ENCODE data around the gene IL3. TPM values are rescaled to one million over a fixed set of nuclear protein-coding genes. Genes with fewer than 3 reads are reported as not detected.

IL3 gene
- total and polyA plus RNA-seq, 9 of the 15 experiments (the other 6 are each of a cell fraction or from before 2014, with no cell fraction given) = not detected

GRCh38 chr5:132096904-132097303 is 36.4 kb downstream of the IL3 start:
- ATAC-seq (no peak), DNase-seq (ENCODE audit: extremely low read depth in 1 of 4, low spot score in 3 of 4) (no peak), FAIRE-seq (peak; percentile 6)
- Histone ChIP-seq H4K20me1 (replicated peaks; ENCODE audit: control insufficient read depth, insufficient read depth, low read length) (no peaks in the 10 kb centered on the region), H3K4me2 (ENCODE audit: insufficient read depth, low read length) (no peak overlapping the region), H3K9me1 (ENCODE audit: control insufficient read depth, insufficient read depth, low read length) (no peaks in the 10 kb centered on the region), H3K4me3 (no peak overlapping the region), H3K9ac (ENCODE audit: insufficient read depth in 1 of 2, low read depth in 2 of 2, low read length in 2 of 2) (no peak overlapping the region), H3K27me3 (ENCODE audit: control insufficient read depth in 2 of 2, insufficient read depth in 2 of 2, low read length in 2 of 2) (no peaks in the 10 kb centered on the region), H2AFZ (ENCODE audit: low read depth, low read length) (no peak overlapping the region), H3K27ac (ENCODE audit: extremely low read depth, low read depth, low read length) (no peak overlapping the region), H3K4me1 (replicated peaks in 1 of 2; ENCODE audit: control insufficient read depth in 2 of 2, insufficient read depth in 2 of 2, low read length in 2 of 2) (peaks cover 21 to 43% of the 10 kb centered on the region in 2 experiments), H3K79me2 (ENCODE audit: control insufficient read depth, insufficient read depth, low read length) (no peaks in the 10 kb centered on the region; the same call in 2 of the 3 replicates), H3K9me3 (replicated peaks; ENCODE audit: control insufficient read depth, insufficient read depth, low read depth, low read length) (no peaks in the 10 kb centered on the region), H3K36me3 (ENCODE audit: control insufficient read depth, insufficient read depth, low read length) (no peaks in the 10 kb centered on the region)
- ChIA-PET CTCF (ENCODE audit: low intra/inter-chr PET ratio) (no interaction called here), POLR2A (interaction anchor here (0.6 to 1.2 kb wide), 2 partner anchors 11 to 17 kb away, joined by 4 to 5 read pairs; no protein-coding TSS in a partner anchor)
- no peak for TF ChIP-seq HIVEP1 (CRISPR knock-in tag; IDR thresholded peaks at IDR 0.05)
- TF ChIP-seq TAF1 (IDR thresholded peaks at IDR 0.05; ENCODE audit: control insufficient read depth, extremely low read depth, insufficient read depth, low read length, severe bottlenecking) = no peak
- no peak for TF ChIP-seq ZKSCAN1 (IDR thresholded peaks at IDR 0.05; ENCODE audit: low read depth, low read length)
- no peak for TF ChIP-seq KAT7 (CRISPR knock-in tag; IDR thresholded peaks at IDR 0.05; ENCODE audit: borderline replicate concordance)
- no peak for TF ChIP-seq CHD1 (IDR thresholded peaks at IDR 0.05; ENCODE audit: low read length)
- TF ChIP-seq DLX4 (CRISPR knock-in tag; IDR thresholded peaks at IDR 0.05) = no peak
- no peak for TF ChIP-seq ATF1 (CRISPR knock-in tag; IDR thresholded peaks at IDR 0.05)
- TF ChIP-seq ATF1 (tag; IDR thresholded peaks at IDR 0.05) = no peak
- no peak for TF ChIP-seq RREB1 (CRISPR knock-in tag; IDR thresholded peaks at IDR 0.05)
- TF ChIP-seq USF1 (CRISPR knock-in tag; IDR thresholded peaks at IDR 0.05) = no peak
- TF ChIP-seq CREBBP (IDR thresholded peaks at IDR 0.05; ENCODE audit: low read depth, low read length) = no peak
- TF ChIP-seq ELF1 (tag; IDR thresholded peaks at IDR 0.05) = no peak
- intact Hi-C loops (cut with micrococcal nuclease) = no loop called here
- 86% methylated on average over 3 of the region's 3 CpGs for WGBS (ENCODE audit: insufficient coverage, low coverage, missing lambda C conversion rate)
- in situ Hi-C loops (cut with MboI) = no loop called here
- BruUV-seq (replicated peaks) = no TSS peak

All from K562 (cell line).